Testis (tissue), 3 donors: ENCODE measurements around the gene ALDH4A1. TPM values are rescaled to one million over a fixed set of nuclear protein-coding genes. Genes with fewer than 3 reads are reported as not detected.

Experiments
- DNase-seq: peaks from one replicate; pipeline ENCODE4 v3.0.0-alpha.2; 2019
- H3K27ac ChIP-seq, 2 donors: fragments of 200-600 bp; sonication (generic); one replicate each; pipeline ENCODE4 v1.5.1; 2019
- H3K27me3 ChIP-seq: fragments of 200-600 bp; sonication (generic); one replicate; pipeline ENCODE4 v1.5.1; 2019
- H3K36me3 ChIP-seq: fragments of 200-600 bp; sonication (generic); one replicate; pipeline ENCODE4 v1.5.1; 2017; ENCODE audit warnings: low read depth; ENCODE audit errors: missing control alignments
- H3K4me1 ChIP-seq: fragments of 200-600 bp; sonication (generic); one replicate; pipeline ENCODE4 v1.5.1; 2019
- H3K4me3 ChIP-seq, 2 donors: fragments of 200-600 bp; sonication (generic); one replicate each; pipeline ENCODE4 v1.5.1; 2017 to 2019
- H3K9me3 ChIP-seq: fragments of 200-600 bp; sonication (generic); one replicate; pipeline ENCODE4 v1.5.1; 2017
- POLR2A ChIP-seq: fragments of 450-650 bp; IDR thresholded peaks from one replicate; pipeline ENCODE4 v1.6.1; 2017; ENCODE audit warnings: antibody characterized with exemption, mild to moderate bottlenecking, moderate library complexity
- WGBS, 2 donors: methylation state at CpG; one replicate each; pipeline ENCODE4 v1.1.5; 2018; 5-methylcytosine and 5-hydroxymethylcytosine counted together
- intact Hi-C: fragments of 100-400 bp; cut with DNase I; formaldehyde crosslinking; loops from one replicate; pipeline ENCODE4 v1.15.1; 2023; ENCODE audit warnings: low total_unique reads
- polyA plus RNA-seq: library from polyadenylated mRNA; stranded (reverse); fragments of 350-450 nt; fragmentation: Illumina TruSeq; extraction: RNeasy Lipid Tissue Mini Kit (QIAGEN cat#74804); gene quantifications from one replicate; pipeline ENCODE4 v1.2.3, GENCODE V29; 2014; ENCODE audit warnings: low read depth, low replicate concordance; ENCODE audit not compliant: insufficient read depth
- total RNA-seq, 2 donors: library from RNA; depleted of rRNA; stranded (reverse); fragments of >200 nt; gene quantifications; one replicate each; pipeline ENCODE4 v1.2.3, GENCODE V29; 2016
- TF ChIP-seq, protein P1 (sequence below), 3 experiments: fragments of 450-650 bp in 2 of 3; fragments of 200-600 bp in 1 of 3; sonication (generic) in 1 of 3; IDR thresholded peaks; one replicate each; pipeline ENCODE4 v1.5.1; 2016 to 2019; ENCODE audit warnings: antibody characterized with exemption in 3 of 3, mild to moderate bottlenecking in 2 of 3, moderate library complexity in 1 of 3

The ALDH4A1 gene
- total and polyA plus RNA-seq, 3 donors from 2014 or later, result 8.2 to 10.6 (median 9.6) TPM

GRCh38 chr1:18868354-18868753 lies 34.0 kb downstream of the ALDH4A1 start:
- no peaks in the 10 kb centered on the region for H3K27me3 ChIP-seq
- H3K4me1 ChIP-seq, result no peaks in the 10 kb centered on the region
- H3K27ac ChIP-seq, result no peak overlapping the region
- H3K36me3 ChIP-seq, result no peaks in the 10 kb centered on the region
- 64 to 67% methylated on average over 5 of the region's 5 CpGs for WGBS, 2 donors
- intact Hi-C loops, result no loop called here
- no peak for TF ChIP-seq POLR2A
- TF ChIP-seq, protein P1, sequence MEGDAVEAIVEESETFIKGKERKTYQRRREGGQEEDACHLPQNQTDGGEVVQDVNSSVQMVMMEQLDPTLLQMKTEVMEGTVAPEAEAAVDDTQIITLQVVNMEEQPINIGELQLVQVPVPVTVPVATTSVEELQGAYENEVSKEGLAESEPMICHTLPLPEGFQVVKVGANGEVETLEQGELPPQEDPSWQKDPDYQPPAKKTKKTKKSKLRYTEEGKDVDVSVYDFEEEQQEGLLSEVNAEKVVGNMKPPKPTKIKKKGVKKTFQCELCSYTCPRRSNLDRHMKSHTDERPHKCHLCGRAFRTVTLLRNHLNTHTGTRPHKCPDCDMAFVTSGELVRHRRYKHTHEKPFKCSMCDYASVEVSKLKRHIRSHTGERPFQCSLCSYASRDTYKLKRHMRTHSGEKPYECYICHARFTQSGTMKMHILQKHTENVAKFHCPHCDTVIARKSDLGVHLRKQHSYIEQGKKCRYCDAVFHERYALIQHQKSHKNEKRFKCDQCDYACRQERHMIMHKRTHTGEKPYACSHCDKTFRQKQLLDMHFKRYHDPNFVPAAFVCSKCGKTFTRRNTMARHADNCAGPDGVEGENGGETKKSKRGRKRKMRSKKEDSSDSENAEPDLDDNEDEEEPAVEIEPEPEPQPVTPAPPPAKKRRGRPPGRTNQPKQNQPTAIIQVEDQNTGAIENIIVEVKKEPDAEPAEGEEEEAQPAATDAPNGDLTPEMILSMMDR (IDR thresholded peaks at IDR 0.05), result no peak
- H3K9me3 ChIP-seq, result no peaks in the 10 kb centered on the region
- DNase-seq, result no peak
- H3K4me3 ChIP-seq, result no peak overlapping the region

GRCh38 chr1:18866846-18867245 lies 35.5 kb downstream of the ALDH4A1 start:
- no peak for DNase-seq
- Histone ChIP-seq H3K27me3 (no peaks in the 10 kb centered on the region), H3K9me3 (no peaks in the 10 kb centered on the region), H3K27ac (no peak overlapping the region), H3K4me1 (no peaks in the 10 kb centered on the region), H3K4me3 (no peak overlapping the region), H3K36me3 (no peaks in the 10 kb centered on the region)
- intact Hi-C loops, result no loop called here
- 76 to 78% methylated on average over 3 of the region's 3 CpGs for WGBS, 2 donors
- no peak for TF ChIP-seq POLR2A
- TF ChIP-seq, protein P1 (IDR thresholded peaks at IDR 0.05), result no peak

- no peak for DNase-seq
- no peaks in the 10 kb centered on the region for H3K9me3 ChIP-seq
- H3K4me3 ChIP-seq, result no peak overlapping the region
- TF ChIP-seq, protein P1 (IDR thresholded peaks at IDR 0.05), result no peak
- no peak for TF ChIP-seq POLR2A
- H3K4me1 ChIP-seq, result no peaks in the 10 kb centered on the region
- H3K27ac ChIP-seq, result no peak overlapping the region
- WGBS, 2 donors, result 91 to 95% methylated on average over 6 of the region's 6 CpGs
- no peaks in the 10 kb centered on the region for H3K27me3 ChIP-seq
- intact Hi-C loops, result no loop called here
- no peaks in the 10 kb centered on the region for H3K36me3 ChIP-seq
Observed at GRCh38 chr1:18866314-18866713, 36.0 kb downstream of the ALDH4A1 start.

DNA sequence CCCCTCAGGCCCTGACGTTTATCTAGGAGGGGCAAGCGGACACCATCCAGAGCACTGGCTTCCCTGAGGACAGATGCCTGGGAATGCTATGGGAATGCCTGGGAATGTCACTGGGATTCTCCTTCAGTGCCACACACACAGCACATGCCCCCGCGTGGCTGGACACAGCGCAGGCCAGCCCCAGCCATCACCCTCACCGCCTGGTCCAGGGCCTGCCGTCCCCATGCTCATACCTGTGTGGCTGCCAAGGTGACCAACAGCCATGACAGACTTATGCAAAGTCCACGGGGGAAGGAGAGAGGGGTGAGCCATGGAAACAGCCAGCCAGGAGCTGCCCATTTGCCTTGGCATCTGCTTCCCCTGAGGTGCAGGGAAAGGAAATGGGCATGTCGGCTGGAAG lies 37.2 kb downstream of the ALDH4A1 start:
- H3K36me3 ChIP-seq, result no peaks in the 10 kb centered on the region
- DNase-seq, result no peak
- TF ChIP-seq POLR2A, result no peak
- TF ChIP-seq, protein P1 (IDR thresholded peaks at IDR 0.05), result no peak
- no peak overlapping the region for H3K27ac ChIP-seq
- intact Hi-C loops, result no loop called here
- no peak overlapping the region for H3K4me3 ChIP-seq
- H3K4me1 ChIP-seq, result no peaks in the 10 kb centered on the region
- WGBS, 2 donors, result 70 to 91% methylated on average over 1 to 9 of the region's 9 CpGs
- no peaks in the 10 kb centered on the region for H3K27me3 ChIP-seq
- H3K9me3 ChIP-seq, result no peaks in the 10 kb centered on the region

DNA sequence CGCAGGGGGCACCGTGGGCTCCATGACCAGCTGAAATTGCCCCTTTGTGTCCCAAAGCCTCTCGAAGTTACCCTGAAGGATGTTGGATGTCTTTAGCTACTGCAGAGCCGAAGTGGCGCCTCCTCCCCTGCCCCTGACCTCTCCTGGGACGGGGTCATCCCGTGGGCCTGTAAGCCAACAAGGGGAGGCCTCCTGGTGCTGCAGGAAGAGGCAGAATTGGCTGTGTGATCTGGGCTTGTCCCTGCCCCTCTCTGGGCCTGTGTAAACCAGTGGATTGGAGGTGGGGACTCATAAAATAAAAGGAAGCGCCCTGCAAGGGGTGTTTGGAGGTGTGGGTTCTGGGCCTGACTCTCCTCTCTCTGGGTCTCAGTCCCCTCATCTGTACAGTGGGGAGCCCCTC lies 40.8 kb downstream of the ALDH4A1 start:
- Histone ChIP-seq H3K36me3 (no peaks in the 10 kb centered on the region), H3K4me3 (no peak overlapping the region), H3K27me3 (no peaks in the 10 kb centered on the region), H3K9me3 (no peaks in the 10 kb centered on the region), H3K27ac (no peak overlapping the region), H3K4me1 (no peaks in the 10 kb centered on the region)
- DNase-seq, result no peak
- no peak for TF ChIP-seq POLR2A
- TF ChIP-seq, protein P1 (IDR thresholded peaks at IDR 0.05), result no peak
- intact Hi-C loops, result no loop called here
- 74 to 77% methylated on average over 3 to 8 of the region's 8 CpGs for WGBS, 2 donors
